A549 (cell line): ENCODE data around the gene GUCA1A.

Experiments
- CTCF ChIP-seq: fragments of >200 bp; sonication (Bioruptor Twin); formaldehyde crosslinking; IDR thresholded peaks from 3 replicates; pipeline ENCODE4 v1.5.1; 2016
- EP300 ChIP-seq, 2 experiments: fragments of >200 bp; sonication (Bioruptor Twin); formaldehyde crosslinking; IDR thresholded peaks; 2 replicates in 1 of 2; 3 replicates in 1 of 2; pipeline ENCODE4 v1.6.1; 2016 to 2017
- HDAC2 ChIP-seq: fragments of 200-600 bp; sonication (generic); IDR thresholded peaks from 2 replicates; pipeline ENCODE4 v1.6.1; 2016
- JUN ChIP-seq, 2 experiments: fragments of >200 bp; sonication (Bioruptor Twin); formaldehyde crosslinking; IDR thresholded peaks; 2 replicates in 1 of 2; 3 replicates in 1 of 2; pipeline ENCODE4 v1.6.1; 2016 to 2017
- JUNB ChIP-seq: fragments of >200 bp; sonication (Bioruptor Twin); formaldehyde crosslinking; IDR thresholded peaks from 2 replicates; pipeline ENCODE4 v1.6.1; 2016
- MAFK ChIP-seq: fragments of 450-650 bp; IDR thresholded peaks from 2 replicates; pipeline ENCODE4 v1.6.1; 2014; ENCODE audit not compliant: partially characterized antibody
- RFX5 ChIP-seq: fragments of 450-650 bp; IDR thresholded peaks from 2 replicates; pipeline ENCODE4 v1.7.1; 2014; ENCODE audit warnings: antibody characterized with exemption, mild to moderate bottlenecking, moderate library complexity

DNA sequence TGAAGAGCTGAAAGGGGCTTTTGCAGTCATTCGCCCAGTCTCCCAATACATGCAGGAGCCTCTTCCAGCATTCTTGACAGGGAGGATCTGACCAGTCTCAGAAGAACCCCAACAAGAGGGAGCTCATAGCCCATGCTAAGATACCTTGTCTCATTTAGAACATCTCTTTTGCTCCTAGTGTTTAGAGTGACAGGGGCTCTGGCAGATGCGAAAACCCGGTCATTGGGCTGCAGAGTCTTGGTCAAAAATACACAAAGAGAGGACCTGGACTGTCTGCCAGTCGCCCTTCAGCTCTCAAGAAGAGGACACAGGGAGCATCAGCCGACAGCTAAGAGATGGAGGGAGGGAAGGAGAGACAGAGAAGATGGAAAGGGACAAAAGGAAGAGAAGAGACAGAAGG is 20.9 kb downstream of the GUCA1A start:
- TF ChIP-seq CTCF: no peak
- TF ChIP-seq JUN (IDR thresholded peaks at IDR 0.05): no peak
- TF ChIP-seq EP300 (IDR thresholded peaks at IDR 0.05): no peak
- no peak for TF ChIP-seq RFX5
- no peak for TF ChIP-seq JUNB
- TF ChIP-seq MAFK: no peak
- TF ChIP-seq HDAC2: no peak
